Activated T-cell treated with anti-CD3 and anti-CD28 coated beads, Interleukin-2, amount 50 U/mL, for 24 hours (primary cell): Measurements from ENCODE around the gene MCM5.
"Not testable (repeated sequence)": the region's sequence is repeated elsewhere in the genome, so short reads cannot be mapped to it uniquely, and the experiment has no call there.

Experiments
- DNase-seq: peaks from one replicate; pipeline ENCODE4 v3.0.0-alpha.2; 2020
- H3K27ac Mint-ChIP-seq: 2 replicates; pipeline ENCODE4 v1.8.0; 2020; ENCODE audit warnings: mild to moderate bottlenecking, mixed read lengths
- H3K27me3 Mint-ChIP-seq: 2 replicates; pipeline ENCODE4 v1.8.0; 2020; ENCODE audit warnings: mixed read lengths
- H3K36me3 Mint-ChIP-seq: 2 replicates; pipeline ENCODE4 v1.8.0; 2020; ENCODE audit warnings: low read depth, mixed read lengths
- H3K4me1 Mint-ChIP-seq: 2 replicates; pipeline ENCODE4 v1.8.0; 2020; ENCODE audit warnings: low read depth, mixed read lengths
- H3K4me3 Mint-ChIP-seq: 2 replicates; pipeline ENCODE4 v1.8.0; 2020; ENCODE audit warnings: mild to moderate bottlenecking, moderate library complexity, mixed read lengths
- H3K9me3 Mint-ChIP-seq: 2 replicates; pipeline ENCODE4 v1.8.0; 2020; ENCODE audit warnings: mixed read lengths

Gene MCM5

GRCh38 chr22:35399678-35400500 is at the start of gene MCM5:
TSS of gene MCM5 (plus strand) at chr22:35400140. CDS start at chr22:35400439, 299 bp downstream.
- peaks cover 61% of the 10 kb centered on the region for H3K36me3 Mint-ChIP-seq
- H3K4me3 Mint-ChIP-seq: peak within 1 kb of the TSS; percentile 99
- peak within 1 kb of the TSS; percentile 100 for H3K27ac Mint-ChIP-seq
- no peaks in the 10 kb centered on the region for H3K27me3 Mint-ChIP-seq
- DNase-seq: peak; percentile 96
- H3K4me1 Mint-ChIP-seq: peaks cover 40% of the 10 kb centered on the region
- H3K9me3 Mint-ChIP-seq: no peaks in the 10 kb centered on the region

- H3K27me3 Mint-ChIP-seq: peaks cover 21% of the 10 kb centered on the region
- H3K27ac Mint-ChIP-seq: peak overlapping the region; percentile 57
- DNase-seq: peak; percentile 88
- peaks cover 25% of the 10 kb centered on the region for H3K4me1 Mint-ChIP-seq
- H3K4me3 Mint-ChIP-seq: peak overlapping the region; percentile 77
- no peaks in the 10 kb centered on the region for H3K9me3 Mint-ChIP-seq
- H3K36me3 Mint-ChIP-seq: peaks cover 12% of the 10 kb centered on the region
Observed at GRCh38 chr22:35350539-35351503, 49.1 kb upstream of the MCM5 start.

GRCh38 chr22:35352214-35353111 is 47.5 kb upstream of the MCM5 start:
- H3K4me1 Mint-ChIP-seq: peaks cover 25% of the 10 kb centered on the region
- H3K27ac Mint-ChIP-seq: peak overlapping the region; percentile 81
- no peaks in the 10 kb centered on the region for H3K9me3 Mint-ChIP-seq
- peaks cover 27% of the 10 kb centered on the region for H3K27me3 Mint-ChIP-seq
- H3K36me3 Mint-ChIP-seq: peaks cover 3% of the 10 kb centered on the region
- DNase-seq: peak; percentile 65
- peak overlapping the region; percentile 58 for H3K4me3 Mint-ChIP-seq

GRCh38 chr22:35353318-35353717 is 46.6 kb upstream of the MCM5 start:
- peaks cover 31% of the 10 kb centered on the region for H3K27me3 Mint-ChIP-seq
- no peaks in the 10 kb centered on the region for H3K36me3 Mint-ChIP-seq
- no peak overlapping the region for H3K4me3 Mint-ChIP-seq
- no peak for DNase-seq
- no peaks in the 10 kb centered on the region for H3K9me3 Mint-ChIP-seq
- H3K4me1 Mint-ChIP-seq: peaks cover 25% of the 10 kb centered on the region
- peak overlapping the region; percentile 81 for H3K27ac Mint-ChIP-seq

- no peaks in the 10 kb centered on the region for H3K36me3 Mint-ChIP-seq
- DNase-seq: no peak
- H3K9me3 Mint-ChIP-seq: no peaks in the 10 kb centered on the region
- peaks cover 31% of the 10 kb centered on the region for H3K27me3 Mint-ChIP-seq
- no peak overlapping the region for H3K4me3 Mint-ChIP-seq
- H3K4me1 Mint-ChIP-seq: peaks cover 25% of the 10 kb centered on the region
- H3K27ac Mint-ChIP-seq: no peak overlapping the region
Observed at GRCh38 chr22:35354068-35354467, 45.9 kb upstream of the MCM5 start.

GRCh38 chr22:35357883-35358621 is 41.9 kb upstream of the MCM5 start:
- H3K4me1 Mint-ChIP-seq: peaks cover 2% of the 10 kb centered on the region
- DNase-seq: no peak
- no peaks in the 10 kb centered on the region for H3K36me3 Mint-ChIP-seq
- no peak overlapping the region for H3K27ac Mint-ChIP-seq
- no peak overlapping the region for H3K4me3 Mint-ChIP-seq
- H3K27me3 Mint-ChIP-seq: peaks cover 19% of the 10 kb centered on the region
- no peaks in the 10 kb centered on the region for H3K9me3 Mint-ChIP-seq

- no peak overlapping the region for H3K4me3 Mint-ChIP-seq
- no peaks in the 10 kb centered on the region for H3K9me3 Mint-ChIP-seq
- no peaks in the 10 kb centered on the region for H3K4me1 Mint-ChIP-seq
- peaks cover 22% of the 10 kb centered on the region for H3K27me3 Mint-ChIP-seq
- no peak overlapping the region for H3K27ac Mint-ChIP-seq
- no peaks in the 10 kb centered on the region for H3K36me3 Mint-ChIP-seq
- DNase-seq: no peak
Observed at GRCh38 chr22:35359380-35360065, 40.4 kb upstream of the MCM5 start.

- H3K27ac Mint-ChIP-seq: no peak overlapping the region
- H3K36me3 Mint-ChIP-seq: no peaks in the 10 kb centered on the region
- peaks cover 21% of the 10 kb centered on the region for H3K27me3 Mint-ChIP-seq
- no peak for DNase-seq
- no peak overlapping the region for H3K4me3 Mint-ChIP-seq
- no peaks in the 10 kb centered on the region for H3K4me1 Mint-ChIP-seq
- H3K9me3 Mint-ChIP-seq: no peaks in the 10 kb centered on the region
Observed at GRCh38 chr22:35361001-35361558, 38.9 kb upstream of the MCM5 start.

GRCh38 chr22:35363566-35364086 is 36.3 kb upstream of the MCM5 start:
- DNase-seq: no peak
- H3K4me1 Mint-ChIP-seq: no peaks in the 10 kb centered on the region
- no peak overlapping the region for H3K27ac Mint-ChIP-seq
- no peaks in the 10 kb centered on the region for H3K9me3 Mint-ChIP-seq
- peaks cover 32% of the 10 kb centered on the region for H3K27me3 Mint-ChIP-seq
- no peak overlapping the region for H3K4me3 Mint-ChIP-seq
- no peaks in the 10 kb centered on the region for H3K36me3 Mint-ChIP-seq

- not testable (repeated sequence) for H3K4me1 Mint-ChIP-seq, H3K9me3 Mint-ChIP-seq, H3K27ac Mint-ChIP-seq, H3K36me3 Mint-ChIP-seq, H3K4me3 Mint-ChIP-seq, DNase-seq
- peaks cover 35% of the 10 kb centered on the region for H3K27me3 Mint-ChIP-seq
Observed at GRCh38 chr22:35364230-35364629, 35.7 kb upstream of the MCM5 start.

GRCh38 chr22:35367331-35367886 is 32.5 kb upstream of the MCM5 start:
- H3K4me3 Mint-ChIP-seq: no peak overlapping the region
- no peaks in the 10 kb centered on the region for H3K9me3 Mint-ChIP-seq
- DNase-seq: no peak
- H3K27ac Mint-ChIP-seq: no peak overlapping the region
- peaks cover 10% of the 10 kb centered on the region for H3K4me1 Mint-ChIP-seq
- no peaks in the 10 kb centered on the region for H3K36me3 Mint-ChIP-seq
- H3K27me3 Mint-ChIP-seq: peaks cover 45% of the 10 kb centered on the region

- H3K36me3 Mint-ChIP-seq: no peaks in the 10 kb centered on the region
- DNase-seq: no peak
- H3K27ac Mint-ChIP-seq: no peak overlapping the region
- peaks cover 10% of the 10 kb centered on the region for H3K4me1 Mint-ChIP-seq
- H3K9me3 Mint-ChIP-seq: no peaks in the 10 kb centered on the region
- peaks cover 45% of the 10 kb centered on the region for H3K27me3 Mint-ChIP-seq
- no peak overlapping the region for H3K4me3 Mint-ChIP-seq
Observed at GRCh38 chr22:35368386-35368785, 31.6 kb upstream of the MCM5 start.
